ENCODE results near the gene RAMACL. TPM values are rescaled to one million over a fixed set of nuclear protein-coding genes. Genes with fewer than 3 reads are reported as not detected.

Gene RAMACL
- total RNA-seq, 1 donor from 2014 or later, result 0.28 TPM

GRCh38 chr6:166580076-166581050, 6.1 kb downstream of the RAMACL start:
- DNase-seq (ENCODE audit: low spot score) (no peak), ATAC-seq (no peak)

GRCh38 chr6:166579237-166579850, 7.1 kb downstream of the RAMACL start:
- no peak for DNase-seq (ENCODE audit: low spot score)
- no peak for ATAC-seq

GRCh38 chr6:166578536-166579236, 7.8 kb downstream of the RAMACL start:
- ATAC-seq (no peak), DNase-seq (ENCODE audit: low spot score) (no peak)

GRCh38 chr6:166575205-166575604, 11.3 kb downstream of the RAMACL start:
- DNase-seq (ENCODE audit: low spot score) (no peak), ATAC-seq (no peak)

GRCh38 chr6:166573511-166574216, 12.8 kb downstream of the RAMACL start:
- DNase-seq (ENCODE audit: low spot score) (no peak), ATAC-seq (no peak)

GRCh38 chr6:166572370-166573261, 13.9 kb downstream of the RAMACL start:
- ATAC-seq, result peak; percentile 84
- no peak for DNase-seq (ENCODE audit: low spot score)

- ATAC-seq (no peak), DNase-seq (ENCODE audit: low spot score) (no peak)
Measured at GRCh38 chr6:166570929-166571713, 15.4 kb downstream of the RAMACL start.

GRCh38 chr6:166569206-166569605, 17.3 kb downstream of the RAMACL start:
- ATAC-seq (no peak), DNase-seq (ENCODE audit: low spot score) (no peak)

- ATAC-seq (no peak), DNase-seq (ENCODE audit: low spot score) (no peak)
Measured at GRCh38 chr6:166567813-166568212, 18.7 kb downstream of the RAMACL start.

GRCh38 chr6:166567107-166567506, 19.4 kb downstream of the RAMACL start:
- DNase-seq (ENCODE audit: low spot score) (no peak), ATAC-seq (no peak)

- no peak for ATAC-seq
- no peak for DNase-seq (ENCODE audit: low spot score)
Measured at GRCh38 chr6:166566026-166567011, 20.2 kb downstream of the RAMACL start.

GRCh38 chr6:166565084-166565967, 21.2 kb downstream of the RAMACL start:
- ATAC-seq (no peak), DNase-seq (ENCODE audit: low spot score) (no peak)

GRCh38 chr6:166563805-166564204, 22.7 kb downstream of the RAMACL start:
- ATAC-seq (no peak), DNase-seq (ENCODE audit: low spot score) (no peak)

- ATAC-seq, result no peak
- DNase-seq (ENCODE audit: low spot score), result no peak
Measured at GRCh38 chr6:166563200-166563599, 23.3 kb downstream of the RAMACL start.

GRCh38 chr6:166562726-166563125, 23.8 kb downstream of the RAMACL start:
- ATAC-seq, result no peak
- no peak for DNase-seq (ENCODE audit: low spot score)

GRCh38 chr6:166561771-166562359, 24.6 kb downstream of the RAMACL start:
- ATAC-seq (no peak), DNase-seq (ENCODE audit: low spot score) (no peak)

All from left lobe of liver (tissue), 2 donors.